B cell (primary cell): ENCODE measurements around the gene PRAC2. TPM values are rescaled to one million over a fixed set of nuclear protein-coding genes. Genes with fewer than 3 reads are reported as not detected.

Experiments used
- ATAC-seq: fragments of 200-7000 bp; cut with Tn5 transposase; one replicate; pipeline ENCODE4 v1.10.0; 2021; ENCODE audit warnings: low read depth, mild to moderate bottlenecking, moderate number of reproducible peaks, moderate library complexity
- CTCF ChIA-PET: fragments of 350-600 bp; sonication (Branson Sonifier 250); formaldehyde crosslinking; loops from one replicate; lab custom pipeline; 2021; ENCODE audit warnings: antibody characterized with exemption, inconsistent platforms; lab: Charles Lee
- POLR2A ChIA-PET: fragments of 350-600 bp; sonication (Branson Sonifier 250); formaldehyde crosslinking; loops from one replicate; lab custom pipeline; 2021; ENCODE audit warnings: antibody characterized with exemption; lab: Charles Lee
- DNase-seq: peaks from one replicate; pipeline ENCODE4 v3.0.0; 2013
- H2AFZ ChIP-seq: 2 replicates; pipeline ENCODE4 v1.6.1; 2012; ENCODE audit warnings: mild to moderate bottlenecking, low read depth, low read length; ENCODE audit not compliant: insufficient read depth, poor library complexity, severe bottlenecking
- H3K27ac ChIP-seq, 2 donors: 1 replicate in 1 of 2; 2 replicates in 1 of 2; pipeline ENCODE4 v1.5.1; 2012 to 2013; ENCODE audit warnings: low read length in 2 of 2, mild to moderate bottlenecking in 2 of 2, moderate library complexity in 1 of 2
- H3K27me3 ChIP-seq, 4 experiments: fragments of 200-600 bp in 1 of 4; sonication (generic) in 1 of 4; replicated peaks in 1 of 4; 1 replicate in 2 of 4; 2 replicates in 2 of 4; pipeline versions ENCODE4 v1.6.1 to v1.7.0; 2013 to 2016; ENCODE audit warnings: low read length in 3 of 4, mild to moderate bottlenecking in 2 of 4, mixed read lengths in 1 of 4, moderate library complexity in 1 of 4; ENCODE audit not compliant: insufficient read depth in 4 of 4, control insufficient read depth in 3 of 4; ENCODE audit errors: control extremely low read depth in 1 of 4
- H3K36me3 ChIP-seq, 2 experiments: replicated peaks in 1 of 2; 1 replicate in 1 of 2; 2 replicates in 1 of 2; pipeline versions ENCODE4 v1.6.1 to v1.7.1; 2013; ENCODE audit warnings: low read length in 1 of 2; ENCODE audit not compliant: insufficient read depth in 2 of 2, control insufficient read depth in 1 of 2; ENCODE audit errors: control extremely low read depth in 1 of 2, extremely low read depth in 1 of 2
- H3K4me1 ChIP-seq, 2 donors: fragments of 200-600 bp in 1 of 2; sonication (generic) in 1 of 2; 1 replicate in 1 of 2; 2 replicates in 1 of 2; pipeline versions ENCODE4 v1.5.1 to v1.6.1; 2013 to 2017; ENCODE audit warnings: low read length in 2 of 2; ENCODE audit not compliant: control insufficient read depth in 2 of 2, insufficient read depth in 2 of 2
- H3K4me2 ChIP-seq: replicated peaks from 2 replicates; pipeline ENCODE3; 2012; ENCODE audit warnings: mild to moderate bottlenecking, low read depth, low read length; ENCODE audit not compliant: poor library complexity, severe bottlenecking
- H3K4me3 ChIP-seq, 5 experiments: fragments of 200-600 bp in 1 of 5; sonication (generic) in 1 of 5; 1 replicate in 3 of 5; 2 replicates in 2 of 5; pipeline versions ENCODE4 v1.5.1 to v1.7.0; 2011 to 2016; ENCODE audit warnings: low read length in 4 of 5, mild to moderate bottlenecking in 4 of 5, low read depth in 2 of 5, control low read depth in 1 of 5, moderate library complexity in 1 of 5; ENCODE audit not compliant: insufficient read depth in 1 of 5; ENCODE audit errors: control extremely low read depth in 1 of 5, extremely low read depth in 1 of 5
- H3K79me2 ChIP-seq: fragments of 200-600 bp; sonication (generic); one replicate; pipeline ENCODE4 v1.6.0; 2016; ENCODE audit warnings: low read length; ENCODE audit not compliant: control insufficient read depth, insufficient read depth
- H3K9ac ChIP-seq: fragments of 200-600 bp; sonication (generic); 2 replicates; pipeline ENCODE4 v1.6.1; 2017; ENCODE audit warnings: mild to moderate bottlenecking, low read length, moderate library complexity
- H3K9me3 ChIP-seq, 3 donors: one replicate each; pipeline versions ENCODE4 v1.6.1 to v1.7.1; 2013; ENCODE audit warnings: low read length in 2 of 3; ENCODE audit not compliant: control insufficient read depth in 2 of 3, insufficient read depth in 1 of 3; ENCODE audit errors: control extremely low read depth in 1 of 3
- H4K20me1 ChIP-seq: 2 replicates; pipeline ENCODE4 v1.6.0; 2012; ENCODE audit warnings: mild to moderate bottlenecking, low read length; ENCODE audit not compliant: insufficient read depth, control insufficient read depth, poor library complexity, severe bottlenecking
- H3K27ac Mint-ChIP-seq: one replicate; pipeline ENCODE4 v1.8.0; 2021; ENCODE audit warnings: mixed read lengths
- H3K27me3 Mint-ChIP-seq: one replicate; pipeline ENCODE4 v1.8.0; 2021; ENCODE audit warnings: mixed read lengths
- H3K4me1 Mint-ChIP-seq: one replicate; pipeline ENCODE4 v1.8.0; 2021; ENCODE audit warnings: mixed read lengths
- H3K4me3 Mint-ChIP-seq: one replicate; pipeline ENCODE4 v1.8.0; 2021; ENCODE audit warnings: mixed read lengths
- H3K9me3 Mint-ChIP-seq: one replicate; pipeline ENCODE4 v1.8.0; 2022; ENCODE audit warnings: mixed read lengths; ENCODE audit not compliant: insufficient read depth
- EZH2 ChIP-seq: IDR thresholded peaks from 2 replicates; pipeline ENCODE4 v1.6.1; 2012; ENCODE audit warnings: borderline replicate concordance, low read depth, mild to moderate bottlenecking, moderate library complexity, low read length; ENCODE audit not compliant: insufficient read depth, poor library complexity, severe bottlenecking
- WGBS: methylation state at CpG from one replicate; pipeline ENCODE4 v1.1.5; 2013; ENCODE audit warnings: missing lambda C conversion rate; ENCODE audit not compliant: insufficient coverage; 5-methylcytosine and 5-hydroxymethylcytosine counted together
- intact Hi-C: fragments of 100-400 bp; cut with micrococcal nuclease; formaldehyde crosslinking; loops from one replicate; pipeline ENCODE4 v1.10.0; 2022
- polyA plus RNA-seq: library from polyadenylated mRNA; depleted of rRNA; stranded (reverse); fragments of >200 nt; gene quantifications from 2 replicates; pipeline ENCODE4 v1.2.3, GENCODE V29; 2012
- total RNA-seq, 2 donors: library from RNA; stranded (reverse); fragments of 120-200 nt in 1 of 2; gene quantifications; 1 replicate in 1 of 2; 2 replicates in 1 of 2; pipeline versions ENCODE4 v1.2.3 to v1.2.4, GENCODE V29; 2013 to 2022
- TF ChIP-seq, protein P1 (sequence below): fragments of 200-600 bp; IDR thresholded peaks from one replicate; pipeline ENCODE4 v1.8.0; 2022; ENCODE audit warnings: antibody characterized with exemption, mild to moderate bottlenecking

The PRAC2 gene
- total and polyA plus RNA-seq, 2 donors (not counting 1 experiment from before 2014, with no cell fraction given): not detected

DNA sequence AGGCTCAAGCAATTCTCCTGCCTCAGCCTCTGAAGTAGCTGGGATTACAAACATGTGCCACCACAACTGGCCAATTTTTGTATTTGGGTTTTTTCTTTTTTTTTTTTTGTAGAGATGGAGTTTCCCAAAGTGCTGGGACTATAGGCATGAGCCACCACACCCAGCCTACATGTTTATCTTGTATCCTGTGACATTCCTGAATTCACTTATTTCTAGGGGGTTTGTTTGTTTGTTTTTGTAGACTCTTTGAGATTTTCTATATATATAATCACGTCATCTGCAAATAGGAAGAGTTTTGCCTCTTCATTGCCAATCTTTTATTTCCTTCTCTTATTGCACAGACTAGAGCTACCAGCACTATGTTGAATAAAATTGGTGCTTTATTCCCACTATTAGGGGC, 29.8 kb upstream of the PRAC2 start:
- peaks cover 0 to 7% (median 5%) of the 10 kb centered on the region in 3 donors for H3K9me3 ChIP-seq
- no peaks in the 10 kb centered on the region for H4K20me1 ChIP-seq
- H3K4me2 ChIP-seq: no peak overlapping the region
- Mint-ChIP-seq H3K27me3 (peaks cover 37% of the 10 kb centered on the region), H3K4me3 (no peak overlapping the region), H3K27ac (no peak overlapping the region), H3K4me1 (no peaks in the 10 kb centered on the region), H3K9me3 (peaks cover 6% of the 10 kb centered on the region)
- CTCF ChIA-PET: interaction anchor here (1.0 kb wide), 1 partner anchor 15 kb away, joined by 7 read pairs; no protein-coding TSS in a partner anchor
- no peaks in the 10 kb centered on the region for H3K4me1 ChIP-seq
- POLR2A ChIA-PET: no interaction called here
- TF ChIP-seq, protein P1, sequence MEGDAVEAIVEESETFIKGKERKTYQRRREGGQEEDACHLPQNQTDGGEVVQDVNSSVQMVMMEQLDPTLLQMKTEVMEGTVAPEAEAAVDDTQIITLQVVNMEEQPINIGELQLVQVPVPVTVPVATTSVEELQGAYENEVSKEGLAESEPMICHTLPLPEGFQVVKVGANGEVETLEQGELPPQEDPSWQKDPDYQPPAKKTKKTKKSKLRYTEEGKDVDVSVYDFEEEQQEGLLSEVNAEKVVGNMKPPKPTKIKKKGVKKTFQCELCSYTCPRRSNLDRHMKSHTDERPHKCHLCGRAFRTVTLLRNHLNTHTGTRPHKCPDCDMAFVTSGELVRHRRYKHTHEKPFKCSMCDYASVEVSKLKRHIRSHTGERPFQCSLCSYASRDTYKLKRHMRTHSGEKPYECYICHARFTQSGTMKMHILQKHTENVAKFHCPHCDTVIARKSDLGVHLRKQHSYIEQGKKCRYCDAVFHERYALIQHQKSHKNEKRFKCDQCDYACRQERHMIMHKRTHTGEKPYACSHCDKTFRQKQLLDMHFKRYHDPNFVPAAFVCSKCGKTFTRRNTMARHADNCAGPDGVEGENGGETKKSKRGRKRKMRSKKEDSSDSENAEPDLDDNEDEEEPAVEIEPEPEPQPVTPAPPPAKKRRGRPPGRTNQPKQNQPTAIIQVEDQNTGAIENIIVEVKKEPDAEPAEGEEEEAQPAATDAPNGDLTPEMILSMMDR: no peak
- no CpG with 5 or more reads among the region's 1 CpG for WGBS
- H3K9ac ChIP-seq: no peak overlapping the region
- intact Hi-C loops: no loop called here
- no peak overlapping the region for H3K4me3 ChIP-seq
- H3K27me3 ChIP-seq: peaks cover 0 to 13% (median 9%) of the 10 kb centered on the region in 4 experiments
- H3K79me2 ChIP-seq: no peaks in the 10 kb centered on the region
- H3K36me3 ChIP-seq: no peaks in the 10 kb centered on the region
- no peak overlapping the region for H3K27ac ChIP-seq
- no peak for ATAC-seq
- H2AFZ ChIP-seq: no peak overlapping the region
- DNase-seq: no peak

DNA sequence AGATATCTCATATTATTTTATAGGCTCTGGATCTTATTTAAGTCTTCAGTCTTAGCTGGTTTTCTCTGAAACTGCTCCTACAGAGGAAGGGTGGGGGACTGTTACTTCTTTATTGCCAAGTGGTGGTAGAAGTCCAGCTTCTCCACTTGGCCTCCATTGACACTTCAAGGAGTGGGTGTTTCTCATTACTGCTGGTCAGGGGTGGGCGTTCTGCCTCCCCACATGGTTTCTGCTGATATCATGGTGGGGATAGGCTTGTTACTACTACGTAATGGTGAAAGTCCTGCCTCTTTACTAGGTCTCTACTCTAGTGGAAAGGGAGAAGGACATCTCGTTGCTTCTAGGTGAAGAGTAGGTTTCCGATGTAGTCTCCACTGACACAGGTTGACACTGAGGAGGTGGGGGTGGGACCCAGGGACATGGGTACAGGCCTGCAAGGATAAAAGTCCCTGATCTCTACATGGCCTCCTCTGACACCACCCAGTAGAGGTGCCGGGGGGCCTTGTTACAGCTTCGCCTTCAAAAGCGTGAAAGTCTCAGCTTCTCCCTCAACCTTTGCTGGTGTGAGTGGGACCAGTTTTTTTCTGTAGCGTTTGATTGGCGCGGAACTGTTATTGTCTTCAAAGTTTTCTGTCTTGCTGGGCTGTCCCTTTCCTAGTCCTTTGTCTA, 21.0 kb upstream of the PRAC2 start:
- Histone ChIP-seq H3K36me3 (no peaks in the 10 kb centered on the region), H3K27me3 (peaks cover 0 to 35% (median 25%) of the 10 kb centered on the region in 4 experiments)
- H3K27ac Mint-ChIP-seq: no peak overlapping the region

More for the DNA sequence above, 21.0 kb upstream of the PRAC2 start:
- Histone ChIP-seq H3K27ac (no peak overlapping the region), H3K4me3 (no peak overlapping the region), H3K9ac (no peak overlapping the region), H3K4me1 (no peaks in the 10 kb centered on the region), H4K20me1 (no peaks in the 10 kb centered on the region), H2AFZ (no peak overlapping the region), H3K4me2 (no peak overlapping the region), H3K79me2 (no peaks in the 10 kb centered on the region), H3K9me3 (no peaks in the 10 kb centered on the region)
- POLR2A ChIA-PET: no interaction called here
- 80% methylated on average over 2 of the region's 10 CpGs for WGBS
- CTCF ChIA-PET: no interaction called here
- Mint-ChIP-seq H3K4me3 (no peak overlapping the region), H3K4me1 (no peaks in the 10 kb centered on the region), H3K9me3 (no peaks in the 10 kb centered on the region), H3K27me3 (peaks cover 64% of the 10 kb centered on the region)
- no peak for DNase-seq
- intact Hi-C loops: no loop called here
- no peak for ATAC-seq
- TF ChIP-seq, protein P1: no peak
- TF ChIP-seq EZH2: no peak
